ENCODE results near the gene NAP1L2.
"Not testable (repeated sequence)": the region's sequence is repeated elsewhere in the genome, so short reads cannot be mapped to it uniquely, and the experiment has no call there.

NAP1L2 gene

GRCh38 chrX:73214426-73215094 lies at the start of gene NAP1L2:
Gene NAP1L2, minus strand, starts transcription at chrX:73214851. Its CDS starts 359 bp downstream, at chrX:73214492.
- DNase-seq = peak; percentile 0 to 81 (median 21)

- DNase-seq = no peak
Measured at GRCh38 chrX:73262991-73263390, 48.3 kb upstream of the NAP1L2 start.

GRCh38 chrX:73239242-73239641 lies 24.6 kb upstream of the NAP1L2 start:
- DNase-seq = no peak

GRCh38 chrX:73217621-73218020 lies 3.0 kb upstream of the NAP1L2 start:
- DNase-seq = no peak

- DNase-seq = peak in 1 of 56 donors; percentile 0
Measured at GRCh38 chrX:73215246-73215645, 595 bp upstream of the NAP1L2 start.

- DNase-seq = peak in 9 of 56 donors; percentile 0 to 33 (median 11)
Measured at GRCh38 chrX:73213734-73214425, 771 bp downstream of the NAP1L2 start.

GRCh38 chrX:73206366-73206765 lies 8.3 kb downstream of the NAP1L2 start:
- no peak for DNase-seq

GRCh38 chrX:73182502-73183114 lies 32.0 kb downstream of the NAP1L2 start:
- DNase-seq = no peak

GRCh38 chrX:73168945-73169344 lies 45.7 kb downstream of the NAP1L2 start:
- not testable (repeated sequence) for DNase-seq

Measured in nucleus accumbens (tissue), 56 donors.